ENCODE results near the gene FOXA1. TPM values are rescaled to one million over a fixed set of nuclear protein-coding genes. Genes with fewer than 3 reads are reported as not detected.

FOXA1 gene
- total RNA-seq, 4 donors from 2014 or later: 5.1 TPM; not detected in 3

GRCh38 chr14:37637341-37637740 is 42.3 kb upstream of the FOXA1 start:
- TF ChIP-seq EP300 (IDR thresholded peaks at IDR 0.05) (no peak), POLR2A (IDR thresholded peaks at IDR 0.05) (no peak), CTCF (IDR thresholded peaks at IDR 0.05) (no peak), POLR2AphosphoS5 (IDR thresholded peaks at IDR 0.05) (no peak)
- Histone ChIP-seq H3K4me1 (no peaks in the 10 kb centered on the region), H3K36me3 (no peaks in the 10 kb centered on the region), H3K27me3 (peaks cover 20% of the 10 kb centered on the region), H3K27ac (no peak overlapping the region), H3K4me3 (no peak overlapping the region), H3K9me3 (peaks cover 0 to 12% (median 0%) of the 10 kb centered on the region in 3 donors)
- WGBS, 2 donors (ENCODE audit: low coverage in 1 of 2): 43 to 48% methylated on average over 3 to 4 of the region's 4 CpGs
- no peak for ATAC-seq

- TF ChIP-seq CTCF (IDR thresholded peaks at IDR 0.05) (no peak), EP300 (IDR thresholded peaks at IDR 0.05) (no peak), POLR2A (IDR thresholded peaks at IDR 0.05) (no peak), POLR2AphosphoS5 (IDR thresholded peaks at IDR 0.05) (no peak)
- Histone ChIP-seq H3K4me1 (peaks cover 0 to 9% (median 6%) of the 10 kb centered on the region in 3 donors), H3K9me3 (peaks cover 0 to 19% (median 0%) of the 10 kb centered on the region in 3 donors), H3K27me3 (peaks cover 44% of the 10 kb centered on the region), H3K36me3 (no peaks in the 10 kb centered on the region), H3K27ac (no peak overlapping the region), H3K4me3 (no peak overlapping the region)
- no peak for ATAC-seq
- 68 to 72% methylated on average over 8 of the region's 9 CpGs for WGBS, 2 donors (ENCODE audit: low coverage in 1 of 2)
Measured at GRCh38 chr14:37625597-37626595, 30.8 kb upstream of the FOXA1 start.

- Histone ChIP-seq H3K27ac (no peak overlapping the region), H3K9me3 (peaks cover 0 to 5% (median 0%) of the 10 kb centered on the region in 3 donors), H3K4me1 (peaks cover 0 to 9% (median 6%) of the 10 kb centered on the region in 3 donors), H3K27me3 (peaks cover 52% of the 10 kb centered on the region), H3K36me3 (no peaks in the 10 kb centered on the region), H3K4me3 (no peak overlapping the region)
- TF ChIP-seq EP300 (IDR thresholded peaks at IDR 0.05) (no peak), POLR2A (IDR thresholded peaks at IDR 0.05) (no peak), CTCF (IDR thresholded peaks at IDR 0.05) (no peak), POLR2AphosphoS5 (IDR thresholded peaks at IDR 0.05) (no peak)
- no peak for ATAC-seq
- 92 to 100% methylated on average over 1 of the region's 1 CpG for WGBS, 2 donors (ENCODE audit: low coverage in 1 of 2)
Measured at GRCh38 chr14:37623971-37624370, 28.9 kb upstream of the FOXA1 start.

GRCh38 chr14:37623426-37623951 is 28.4 kb upstream of the FOXA1 start:
- 67 to 80% methylated on average over 1 of the region's 1 CpG for WGBS, 2 donors (ENCODE audit: low coverage in 1 of 2)
- H3K4me1 ChIP-seq: peaks cover 0 to 9% (median 6%) of the 10 kb centered on the region in 3 donors
- ATAC-seq: no peak
- TF ChIP-seq CTCF (IDR thresholded peaks at IDR 0.05) (no peak), EP300 (IDR thresholded peaks at IDR 0.05) (no peak), POLR2A (IDR thresholded peaks at IDR 0.05) (no peak), POLR2AphosphoS5 (IDR thresholded peaks at IDR 0.05) (no peak)
- peaks cover 52% of the 10 kb centered on the region for H3K27me3 ChIP-seq
- H3K9me3 ChIP-seq: no peaks in the 10 kb centered on the region
- H3K36me3 ChIP-seq: no peaks in the 10 kb centered on the region
- no peak overlapping the region for H3K27ac ChIP-seq
- no peak overlapping the region for H3K4me3 ChIP-seq

Data from gastroesophageal sphincter (tissue), 4 donors.